Neutrophil (primary cell): ENCODE data around the gene ATCAY.
"Not testable (repeated sequence)": the region's sequence is repeated elsewhere in the genome, so short reads cannot be mapped to it uniquely, and the experiment has no call there.

Experiments used
- H3K27ac ChIP-seq: fragments of 200-600 bp; sonication (generic); 2 replicates; pipeline ENCODE4 v1.5.1; 2016; ENCODE audit warnings: mild to moderate bottlenecking, moderate library complexity
- H3K27me3 ChIP-seq: fragments of 200-600 bp; sonication (generic); 2 replicates; pipeline ENCODE4 v1.6.0; 2016; ENCODE audit warnings: mild to moderate bottlenecking
- H3K36me3 ChIP-seq: fragments of 200-600 bp; sonication (generic); 2 replicates; pipeline ENCODE4 v1.5.1; 2017
- H3K4me1 ChIP-seq, 2 experiments: fragments of 200-600 bp in 1 of 2; sonication (generic) in 1 of 2; 1 replicate in 1 of 2; 2 replicates in 1 of 2; pipeline versions ENCODE4 v1.5.1 to v1.6.1; 2013 to 2016; ENCODE audit warnings: low read depth in 1 of 2, low read length in 1 of 2, mild to moderate bottlenecking in 1 of 2, moderate library complexity in 1 of 2; ENCODE audit not compliant: control insufficient read depth in 1 of 2, insufficient read depth in 1 of 2
- H3K4me3 ChIP-seq, 2 experiments: fragments of 200-600 bp in 1 of 2; sonication (generic) in 1 of 2; 1 replicate in 1 of 2; 2 replicates in 1 of 2; pipeline ENCODE4 v1.5.1; 2013 to 2016; ENCODE audit warnings: low read depth in 1 of 2, low read length in 1 of 2, mild to moderate bottlenecking in 1 of 2, moderate library complexity in 1 of 2
- H3K9me3 ChIP-seq: fragments of 200-600 bp; sonication (generic); 2 replicates; pipeline ENCODE4 v1.5.1; 2016
- CTCF ChIP-seq: fragments of 200-600 bp; sonication (generic); IDR thresholded peaks from 2 replicates; pipeline ENCODE4 v1.5.1; 2016; ENCODE audit warnings: antibody characterized with exemption

The ATCAY gene

DNA sequence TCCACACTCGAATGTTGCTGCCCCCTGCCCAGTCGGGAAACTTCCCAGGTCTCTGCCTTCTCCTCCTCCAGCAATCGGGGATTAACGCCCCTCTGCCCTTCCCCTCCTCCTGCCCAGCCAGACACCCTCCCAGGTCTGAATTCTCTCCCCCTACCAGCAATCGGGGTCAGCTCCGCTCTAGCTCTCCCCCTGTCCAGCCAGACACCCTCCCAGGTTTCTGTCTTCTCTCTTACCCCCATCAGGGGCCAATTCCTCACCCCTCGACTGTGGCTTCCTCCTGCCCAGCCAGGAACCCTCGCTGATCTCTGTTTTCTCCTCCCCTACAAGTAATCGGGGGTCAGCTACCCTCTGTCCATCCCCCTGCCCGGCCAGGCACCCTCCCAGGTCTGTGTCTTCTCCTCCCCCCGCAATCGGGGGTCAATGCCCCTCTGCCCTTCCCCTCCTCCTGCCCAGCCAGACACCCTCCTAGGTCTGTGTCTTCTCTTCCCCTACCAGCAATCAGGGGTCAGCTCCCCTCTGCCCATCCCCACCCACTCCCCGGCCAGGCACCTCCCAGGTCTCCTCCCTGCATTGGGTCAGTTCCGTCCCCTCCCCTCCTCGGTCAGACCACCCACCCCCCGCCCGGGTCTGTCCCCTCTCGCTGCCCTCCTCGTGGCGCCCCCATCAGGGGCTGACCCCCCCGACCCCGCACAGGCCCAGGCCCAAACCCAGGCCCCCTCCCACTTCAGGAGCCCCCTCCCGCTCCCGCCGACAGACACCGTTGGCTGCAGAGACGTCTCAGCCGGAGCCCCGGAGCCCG lies 12.3 kb upstream of the ATCAY start:
- peaks cover 78% of the 10 kb centered on the region for H3K27me3 ChIP-seq
- no peak for TF ChIP-seq CTCF
- H3K36me3 ChIP-seq, result no peaks in the 10 kb centered on the region
- no peaks in the 10 kb centered on the region for H3K9me3 ChIP-seq
- H3K4me1 ChIP-seq, result no peaks in the 10 kb centered on the region
- no peak overlapping the region for H3K27ac ChIP-seq
- no peak overlapping the region for H3K4me3 ChIP-seq

GRCh38 chr19:3868770-3869456 lies 11.6 kb upstream of the ATCAY start, which contains the start of gene ZFR2:
Gene ZFR2, minus strand, starts transcription at chr19:3869038. Its CDS starts 21 bp downstream, at chr19:3869017.
- no peak within 1 kb of the TSS for H3K4me3 ChIP-seq
- no peaks in the 10 kb centered on the region for H3K9me3 ChIP-seq
- H3K36me3 ChIP-seq, result no peaks in the 10 kb centered on the region
- H3K4me1 ChIP-seq, result no peaks in the 10 kb centered on the region
- peaks cover 78% of the 10 kb centered on the region for H3K27me3 ChIP-seq
- TF ChIP-seq CTCF, result no peak
- H3K27ac ChIP-seq, result no peak within 1 kb of the TSS

DNA sequence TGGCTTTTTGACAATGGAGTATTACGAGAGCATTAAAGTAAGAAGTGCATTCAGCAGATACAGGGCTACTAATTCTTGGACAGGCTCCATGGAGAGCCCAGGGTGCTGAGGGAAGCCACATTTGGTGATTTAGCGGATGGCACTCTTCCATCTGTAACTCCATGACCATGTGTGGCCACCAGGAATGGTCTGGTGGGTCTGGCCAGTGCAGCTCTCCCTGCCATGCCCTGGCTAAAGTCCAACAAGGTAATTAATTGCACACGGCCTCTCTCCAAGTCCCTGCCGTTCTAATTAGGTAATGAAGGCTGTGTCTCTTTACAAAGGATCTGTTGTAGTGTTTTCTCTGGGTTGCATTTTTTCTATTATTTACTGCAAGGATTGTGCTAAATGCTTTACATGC lies 7.3 kb upstream of the ATCAY start:
- TF ChIP-seq CTCF, result no peak

DNA sequence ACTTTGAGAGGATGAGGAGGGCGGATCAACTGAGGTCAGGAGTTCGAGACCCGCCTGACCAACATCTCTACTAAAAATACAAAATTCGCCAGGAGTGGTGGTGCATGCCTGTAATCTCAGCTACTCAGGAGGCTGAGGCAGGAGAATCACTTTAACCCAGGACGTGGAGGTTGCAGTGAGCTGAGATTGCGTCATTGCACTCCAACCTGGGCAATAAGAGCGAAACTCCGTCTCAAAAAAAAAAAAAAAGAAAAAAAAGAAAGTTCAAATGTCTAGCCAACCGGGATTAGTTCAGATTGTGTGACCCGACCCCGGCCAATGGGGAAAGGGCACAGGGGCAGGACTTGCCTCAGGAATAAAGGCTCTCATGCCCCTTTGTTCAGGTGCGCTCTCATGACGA lies 5.8 kb upstream of the ATCAY start:
- not testable (repeated sequence) for H3K27ac ChIP-seq, H3K4me3 ChIP-seq, H3K4me1 ChIP-seq, H3K36me3 ChIP-seq, H3K9me3 ChIP-seq
- peaks cover 50% of the 10 kb centered on the region for H3K27me3 ChIP-seq

More for the DNA sequence above, 7.3 kb upstream of the ATCAY start:
- H3K36me3 ChIP-seq, result no peaks in the 10 kb centered on the region
- H3K27ac ChIP-seq, result no peak overlapping the region
- no peaks in the 10 kb centered on the region for H3K9me3 ChIP-seq
- no peaks in the 10 kb centered on the region for H3K4me1 ChIP-seq
- no peak overlapping the region for H3K4me3 ChIP-seq
- H3K27me3 ChIP-seq, result peaks cover 51% of the 10 kb centered on the region

GRCh38 chr19:3879656-3880055 lies 829 bp upstream of the ATCAY start:
- Histone ChIP-seq H3K27me3 (peaks cover 68% of the 10 kb centered on the region), H3K36me3 (no peaks in the 10 kb centered on the region), H3K4me1 (no peaks in the 10 kb centered on the region)

More at GRCh38 chr19:3879656-3880055, 829 bp upstream of the ATCAY start:
- Histone ChIP-seq H3K9me3 (no peaks in the 10 kb centered on the region), H3K4me3 (no peak overlapping the region), H3K27ac (no peak overlapping the region)
- no peak for TF ChIP-seq CTCF
